T-helper 9 cell (primary cell): ENCODE results near the gene SLC16A2.

Experiments
- DNase-seq: peaks from one replicate; pipeline ENCODE4 v3.0.0-alpha.2; 2020
- total RNA-seq, 2 donors: gene quantifications; one replicate each; lab custom pipeline; 2026; lab: John Stamatoyannopoulos, UW

Gene SLC16A2
- total RNA-seq = 0 to 0.98 reads per million in 2 donors

DNA sequence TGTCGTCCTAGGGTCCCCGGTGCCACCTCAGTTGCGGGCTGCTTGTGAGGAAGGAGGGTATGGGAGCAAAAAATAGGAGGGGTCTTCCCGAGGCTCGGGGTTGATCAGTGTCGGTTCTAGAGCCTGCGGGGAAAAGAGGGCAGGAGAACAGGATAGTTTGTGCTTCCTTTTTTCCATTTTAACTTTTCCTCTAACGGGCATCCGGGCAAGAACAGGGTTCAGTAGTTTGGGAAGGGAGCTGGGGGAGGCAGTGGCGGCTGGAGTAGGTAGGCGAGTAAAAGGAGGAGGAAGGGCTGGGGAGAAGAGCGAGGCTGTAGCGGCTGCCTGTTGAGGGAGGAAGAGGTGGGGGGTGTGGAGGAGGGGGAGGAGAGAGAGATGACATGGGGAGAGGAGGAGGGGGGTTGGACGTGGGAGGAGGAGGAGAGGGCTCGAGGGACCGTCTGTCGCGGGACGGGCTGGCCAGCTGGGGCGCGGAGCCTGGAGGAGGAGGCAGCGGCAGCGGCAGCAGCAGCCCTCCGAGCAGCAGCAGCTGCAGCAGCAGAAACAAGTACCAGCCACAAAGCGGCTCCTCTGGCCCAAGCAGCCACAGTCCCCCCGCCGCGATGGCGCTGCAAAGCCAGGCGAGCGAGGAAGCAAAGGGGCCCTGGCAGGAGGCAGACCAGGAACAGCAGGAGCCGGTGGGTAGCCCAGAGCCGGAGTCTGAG lies at the start of gene SLC16A2:
Gene SLC16A2 (plus strand): TSS at position 458 of the 704 bp plus-strand sequence. CDS start 145 bp downstream, at position 603.
- peak; percentile 14 for DNase-seq

- no peak for DNase-seq
Observed at GRCh38 chrX:74372272-74372671, 49.0 kb upstream of the SLC16A2 start.

DNA sequence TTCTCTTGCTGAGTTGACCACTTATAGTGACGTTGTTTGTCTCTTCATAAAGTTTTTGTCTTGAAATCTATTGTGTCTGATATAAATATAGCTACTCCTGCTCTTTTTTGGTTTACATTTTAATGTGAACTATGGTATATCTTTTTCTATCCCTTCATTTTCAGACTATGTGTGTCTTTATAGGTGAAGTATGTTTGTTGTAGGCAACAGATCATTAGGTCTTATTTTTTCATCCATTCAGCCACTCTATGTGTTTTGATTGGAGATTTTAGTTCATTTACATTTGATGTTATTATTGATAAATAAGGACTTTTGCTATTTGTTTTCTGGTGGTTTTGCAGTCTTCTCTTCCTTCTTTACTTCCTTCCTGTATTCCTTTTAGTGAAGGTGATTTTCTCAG lies 44.0 kb upstream of the SLC16A2 start:
- DNase-seq = no peak

- peak; percentile 42 for DNase-seq
Observed at GRCh38 chrX:74382613-74383012, 38.7 kb upstream of the SLC16A2 start.

- no peak for DNase-seq
Observed at GRCh38 chrX:74383611-74384010, 37.7 kb upstream of the SLC16A2 start.

DNA sequence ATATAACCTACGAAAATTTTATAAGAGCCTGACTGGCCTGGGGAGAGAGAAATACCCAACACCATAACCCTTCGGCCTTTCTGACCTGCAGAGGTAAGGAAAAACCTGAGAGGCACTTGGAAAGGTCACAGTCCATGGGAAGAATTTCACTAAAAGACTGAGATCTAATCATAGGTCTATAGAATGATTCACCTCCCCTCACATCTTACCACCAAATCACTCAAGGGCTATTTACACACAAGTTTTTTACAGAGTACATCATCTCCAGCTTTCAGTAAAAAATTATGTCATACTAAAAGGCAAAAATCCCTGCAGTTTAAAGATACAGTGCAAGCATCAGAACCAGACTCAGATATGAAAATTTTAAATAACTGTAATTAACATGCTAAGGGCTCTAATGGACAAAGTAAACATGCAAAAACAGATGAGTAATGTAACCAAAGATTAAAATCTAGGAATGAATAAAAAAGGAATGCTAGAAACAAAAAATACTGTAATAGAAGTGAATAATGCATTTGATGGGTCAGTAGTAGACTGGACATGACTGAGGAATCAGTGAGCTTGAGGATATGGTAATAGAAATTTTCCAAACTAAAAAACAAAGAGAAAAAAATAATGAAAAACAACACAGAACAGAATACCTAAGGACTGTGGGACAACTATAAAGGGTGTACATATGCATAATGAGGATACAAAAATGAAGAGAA lies 32.1 kb upstream of the SLC16A2 start:
- DNase-seq = no peak

GRCh38 chrX:74395556-74395955 lies 25.7 kb upstream of the SLC16A2 start:
- no peak for DNase-seq

GRCh38 chrX:74405973-74406489 lies 15.3 kb upstream of the SLC16A2 start:
- no peak for DNase-seq

DNA sequence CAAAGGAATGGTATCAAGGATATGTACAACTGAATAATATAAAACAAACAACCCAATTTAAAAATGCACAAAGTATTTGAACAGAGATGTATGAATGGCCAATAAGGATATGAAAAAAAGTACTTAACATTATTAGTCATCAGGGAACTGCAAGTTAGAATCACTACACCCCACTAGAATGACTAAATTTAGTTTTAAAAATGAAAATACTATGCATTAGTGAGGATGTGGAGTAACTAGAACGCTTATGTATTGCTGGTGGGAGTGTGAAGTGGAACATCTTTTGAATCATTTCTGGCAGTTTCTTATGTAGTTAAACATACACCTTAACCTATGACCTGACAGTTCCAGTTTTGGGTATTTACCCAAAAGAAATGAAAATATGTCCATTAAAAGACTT lies 13.0 kb upstream of the SLC16A2 start:
- no peak for DNase-seq

DNA sequence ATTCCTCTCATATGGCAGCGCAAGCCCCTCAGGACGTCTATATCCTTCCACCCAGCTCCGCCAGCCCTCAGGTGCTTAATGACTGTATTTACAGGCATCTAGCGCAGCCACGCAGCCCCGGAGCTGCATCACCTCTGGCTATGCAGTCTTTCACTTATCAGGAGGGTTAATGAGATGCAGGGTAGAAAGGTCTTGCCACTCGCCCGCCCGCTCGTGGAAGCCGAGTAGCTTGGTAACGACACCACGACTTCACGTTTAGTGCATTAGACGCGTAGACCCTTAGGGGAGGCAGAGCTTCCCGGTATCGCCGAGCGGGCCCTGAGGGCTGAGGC lies 1.5 kb upstream of the SLC16A2 start:
- no peak for DNase-seq

DNA sequence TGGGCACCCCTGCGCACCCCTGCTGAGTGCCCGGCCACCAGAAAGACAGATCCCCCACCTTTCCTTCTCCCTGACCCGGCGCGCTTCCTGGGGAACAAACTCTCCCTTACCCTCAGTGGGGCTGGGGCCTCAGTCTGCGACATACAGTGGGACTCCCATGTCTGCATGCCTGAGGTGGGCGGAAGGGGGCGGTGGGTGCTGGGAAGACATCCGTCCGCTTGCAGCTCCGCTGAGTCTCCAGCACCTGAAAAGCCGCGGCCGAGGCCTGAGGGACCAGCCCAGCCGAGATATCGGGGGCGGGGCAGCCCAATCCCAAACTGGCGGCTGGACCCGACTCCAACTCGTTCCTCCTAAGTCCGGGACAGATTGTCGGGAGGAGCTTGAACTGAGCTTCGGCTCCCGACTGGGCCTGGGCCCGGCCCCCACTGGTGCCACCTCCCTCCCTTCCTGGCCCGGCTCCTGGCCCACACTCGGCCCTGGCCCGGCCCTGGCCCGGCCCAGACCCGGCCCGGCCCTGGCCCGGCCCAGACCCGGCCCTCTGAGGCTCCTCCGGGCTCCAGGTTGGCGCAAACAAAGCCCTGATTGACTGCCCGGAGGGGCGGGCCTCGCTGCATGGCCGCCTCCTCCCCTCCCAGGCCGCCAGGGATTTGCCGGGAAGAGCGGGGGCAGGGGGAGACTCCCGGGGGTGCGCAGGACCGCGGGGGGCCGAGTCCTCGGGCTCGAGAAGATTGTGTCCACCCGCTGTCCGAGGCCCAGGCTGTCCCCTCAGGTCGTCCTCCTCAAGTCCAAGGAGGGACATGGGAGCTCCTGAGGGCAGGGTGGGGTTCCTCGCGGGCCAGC lies 877 bp upstream of the SLC16A2 start:
- no peak for DNase-seq

- DNase-seq = no peak
Observed at GRCh38 chrX:74421740-74422352, 553 bp downstream of the SLC16A2 start.

DNA sequence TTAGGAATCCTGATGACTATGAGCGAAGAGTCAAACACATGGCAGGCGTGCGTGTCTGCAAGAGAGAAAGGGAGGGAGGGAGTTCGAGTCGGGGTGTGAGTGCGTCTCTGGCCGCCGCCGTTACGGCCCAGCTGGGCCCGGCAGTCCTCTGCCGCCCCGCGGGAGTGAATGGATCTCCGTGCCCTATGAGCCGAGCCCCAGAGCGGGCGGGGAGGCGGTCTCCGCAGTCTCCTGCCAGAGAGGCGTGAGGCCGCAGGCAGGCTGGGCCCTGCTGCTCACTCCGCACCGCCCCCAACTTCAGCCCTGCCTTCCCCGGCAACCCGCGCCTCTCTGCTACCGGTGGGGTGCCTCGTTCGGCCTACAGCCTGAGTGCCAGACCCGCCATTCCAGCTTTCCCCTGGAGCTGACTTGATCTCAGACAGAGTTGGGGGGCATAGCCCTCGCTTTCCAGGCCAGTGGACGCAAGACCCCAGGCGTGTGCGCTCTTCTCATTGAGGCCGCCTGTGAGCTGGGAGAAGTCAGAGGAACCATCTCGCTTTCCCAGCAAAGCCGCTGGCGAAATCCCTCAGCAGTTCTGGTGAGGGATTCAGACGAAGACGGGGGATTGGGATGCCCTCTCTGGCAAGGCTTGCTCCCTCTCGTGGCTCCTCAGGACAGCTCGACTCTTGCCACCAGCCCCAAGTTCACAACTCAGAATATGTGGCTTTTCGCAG lies 1.4 kb downstream of the SLC16A2 start:
- DNase-seq = no peak

GRCh38 chrX:74423289-74423998 lies 2.2 kb downstream of the SLC16A2 start:
- DNase-seq = no peak

DNA sequence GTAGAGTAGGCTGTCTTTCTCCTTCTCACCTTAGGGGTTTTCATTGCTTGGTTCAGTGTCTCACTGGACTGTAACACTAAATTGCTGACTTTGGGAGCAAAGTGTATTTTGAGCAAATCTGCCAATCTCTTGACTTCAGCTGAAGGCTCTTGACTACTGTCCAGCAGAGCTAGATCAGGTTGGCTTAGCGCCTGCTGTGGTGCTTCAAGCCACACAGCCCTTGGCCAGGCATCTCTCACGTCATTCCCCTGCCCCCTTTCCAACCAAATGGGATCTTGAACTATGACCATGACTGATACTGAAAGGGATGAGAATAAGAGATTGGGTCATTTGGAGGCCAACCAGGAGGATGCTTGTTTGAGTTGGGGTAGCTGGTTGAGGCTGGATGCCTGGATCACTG lies 4.8 kb downstream of the SLC16A2 start:
- no peak for DNase-seq

DNA sequence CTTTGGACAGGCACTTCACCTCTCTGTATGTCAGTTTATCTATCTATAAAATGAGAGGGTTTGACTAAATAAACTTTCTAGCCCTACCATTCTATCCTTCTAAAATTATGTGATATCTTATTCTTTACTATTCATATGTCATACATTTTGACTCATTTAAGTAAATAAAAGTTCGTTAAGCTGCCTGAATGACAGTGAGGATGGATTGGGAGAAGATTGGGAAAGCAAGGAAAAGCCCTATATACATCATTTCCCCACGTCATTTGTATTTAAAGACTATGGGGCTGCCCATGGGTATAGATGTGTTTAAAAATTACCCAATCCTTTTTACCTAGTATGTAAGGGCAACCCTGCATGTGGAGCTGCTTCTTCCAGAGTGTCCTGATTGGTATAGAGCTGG lies 5.3 kb downstream of the SLC16A2 start:
- DNase-seq = no peak

DNA sequence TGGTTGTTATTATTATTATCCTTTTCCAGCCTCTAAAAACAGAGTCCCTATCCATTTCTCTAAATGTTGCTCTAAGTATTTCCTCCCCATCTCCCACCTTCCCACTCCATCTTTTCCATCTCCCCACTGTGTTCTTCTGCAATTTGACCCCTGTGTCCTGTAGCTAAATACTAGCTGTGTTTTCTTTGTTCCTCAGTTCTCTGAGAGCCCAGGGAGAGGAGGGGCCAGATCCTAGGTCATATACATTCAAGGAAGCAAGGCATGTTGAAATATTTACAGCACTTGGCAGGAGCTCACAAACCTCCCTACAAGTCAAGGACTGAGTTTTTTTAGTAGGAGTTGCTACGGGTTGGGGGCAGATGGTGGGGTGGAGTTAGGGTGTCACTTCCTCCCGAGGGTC lies 10.5 kb downstream of the SLC16A2 start:
- no peak for DNase-seq

DNA sequence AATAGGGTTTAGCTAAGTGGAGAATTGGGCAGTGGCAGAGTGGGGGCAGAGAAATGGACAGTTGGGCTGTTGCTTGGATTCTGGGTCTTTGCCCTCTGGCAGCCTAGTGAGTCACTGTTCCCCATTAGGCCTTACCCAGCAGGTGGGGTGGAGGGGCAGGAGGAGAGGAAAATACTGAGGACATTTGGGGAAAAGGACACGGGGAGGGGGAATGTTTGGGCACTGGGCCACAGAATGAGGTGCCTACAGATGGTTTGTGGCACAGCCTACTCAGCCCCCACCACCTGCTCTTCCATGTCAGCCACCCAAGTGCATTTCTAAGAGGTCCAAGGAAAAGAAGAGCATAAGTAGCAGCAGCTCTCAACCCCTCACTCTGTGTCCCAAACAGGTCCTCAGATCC lies 13.0 kb downstream of the SLC16A2 start:
- DNase-seq = no peak

DNA sequence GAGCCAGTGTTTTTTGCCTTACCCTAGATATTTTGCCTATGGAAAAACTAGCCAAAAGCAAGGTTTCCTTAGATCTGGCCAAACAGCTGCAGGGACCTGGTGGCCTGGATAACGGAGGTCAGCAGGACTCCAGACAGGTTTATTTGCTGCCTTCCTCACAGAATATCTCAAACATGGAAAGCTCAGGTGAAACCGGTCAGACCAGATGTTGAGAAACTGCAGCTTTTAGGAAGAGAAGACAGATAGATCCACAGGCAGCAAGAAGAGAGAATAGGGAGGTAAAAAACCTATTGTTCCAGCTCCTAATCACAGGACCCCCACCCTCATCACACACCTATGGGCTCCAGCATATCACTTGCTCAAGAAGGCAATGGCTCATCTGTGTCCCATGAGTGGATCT lies 16.2 kb downstream of the SLC16A2 start:
- DNase-seq = no peak

GRCh38 chrX:74438764-74439163 lies 17.5 kb downstream of the SLC16A2 start:
- DNase-seq = no peak

- DNase-seq = no peak
Observed at GRCh38 chrX:74445099-74445498, 23.8 kb downstream of the SLC16A2 start.

GRCh38 chrX:74446876-74447275 lies 25.6 kb downstream of the SLC16A2 start:
- DNase-seq = no peak
